HG03045 (cell line): Measurements from ENCODE around the gene UNC13C.

Source experiments
- ATAC-seq: cut with Tn5 transposase; IDR thresholded peaks from one replicate; pipeline ENCODE4 v1.9.1; 2021; ENCODE audit warnings: mild to moderate bottlenecking, moderate library complexity; ENCODE audit not compliant: unreplicated experiment

The UNC13C gene

GRCh38 chr15:54547491-54547890 lies 569.2 kb downstream of the UNC13C start:
- ATAC-seq = no peak

- ATAC-seq = no peak
Observed at GRCh38 chr15:54550954-54551353, 572.7 kb downstream of the UNC13C start.

- ATAC-seq = no peak
Observed at GRCh38 chr15:54556231-54556630, 578.0 kb downstream of the UNC13C start.

GRCh38 chr15:54559405-54560069 lies 581.3 kb downstream of the UNC13C start:
- ATAC-seq = no peak

- ATAC-seq = no peak
Observed at GRCh38 chr15:54560417-54560816, 582.2 kb downstream of the UNC13C start.

GRCh38 chr15:54564166-54564565 lies 585.9 kb downstream of the UNC13C start:
- no peak for ATAC-seq

GRCh38 chr15:54566654-54567053 lies 588.4 kb downstream of the UNC13C start:
- ATAC-seq = no peak

GRCh38 chr15:54567408-54568035 lies 589.3 kb downstream of the UNC13C start:
- no peak for ATAC-seq

GRCh38 chr15:54568381-54568780 lies 590.1 kb downstream of the UNC13C start:
- ATAC-seq = no peak

- no peak for ATAC-seq
Observed at GRCh38 chr15:54571576-54571975, 593.3 kb downstream of the UNC13C start.

- no peak for ATAC-seq
Observed at GRCh38 chr15:54575586-54575985, 597.3 kb downstream of the UNC13C start.

- no peak for ATAC-seq
Observed at GRCh38 chr15:54576298-54576935, 598.2 kb downstream of the UNC13C start.

- no peak for ATAC-seq
Observed at GRCh38 chr15:54577476-54578250, 599.4 kb downstream of the UNC13C start.

GRCh38 chr15:54579855-54580254 lies 601.6 kb downstream of the UNC13C start:
- ATAC-seq = no peak

GRCh38 chr15:54580643-54581042 lies 602.4 kb downstream of the UNC13C start:
- ATAC-seq = no peak

GRCh38 chr15:54582863-54583643 lies 604.8 kb downstream of the UNC13C start:
- peak; percentile 69 for ATAC-seq

GRCh38 chr15:54585063-54585462 lies 606.8 kb downstream of the UNC13C start:
- ATAC-seq = no peak

- ATAC-seq = no peak
Observed at GRCh38 chr15:54594115-54594514, 615.9 kb downstream of the UNC13C start.

GRCh38 chr15:54599386-54599785 lies 621.1 kb downstream of the UNC13C start:
- ATAC-seq = no peak

GRCh38 chr15:54605043-54605442 lies 626.8 kb downstream of the UNC13C start:
- no peak for ATAC-seq

GRCh38 chr15:54605556-54605955 lies 627.3 kb downstream of the UNC13C start:
- no peak for ATAC-seq
